RWPE2 (cell line): ENCODE measurements around the gene PGS1.

ENCODE experiments used
- ATAC-seq: fragments of 200-7000 bp; cut with Tn5 transposase; 3 replicates; pipeline ENCODE4 v1.9.1; 2021; ENCODE audit warnings: low read depth
- DNase-seq: peaks from one replicate; pipeline ENCODE4 v3.0.0-alpha.2; 2020; ENCODE audit warnings: low spot score
- H3K27ac ChIP-seq: fragments of 450-650 bp; 2 replicates; pipeline ENCODE4 v1.5.1; 2017; ENCODE audit warnings: mild to moderate bottlenecking; ENCODE audit not compliant: poor library complexity, severe bottlenecking
- H3K27me3 ChIP-seq: fragments of 250-450 bp; sonication (Bioruptor Pico); 2 replicates; pipeline ENCODE4 v1.5.1; 2021; ENCODE audit warnings: mild to moderate bottlenecking, moderate library complexity; ENCODE audit not compliant: insufficient read depth, poor library complexity, severe bottlenecking
- H3K36me3 ChIP-seq: fragments of 250-450 bp; sonication (Bioruptor Pico); 2 replicates; pipeline ENCODE4 v1.5.1; 2020; ENCODE audit warnings: low read depth, mild to moderate bottlenecking, moderate library complexity
- H3K4me1 ChIP-seq: fragments of 250-450 bp; sonication (Bioruptor Pico); 2 replicates; pipeline ENCODE4 v1.5.1; 2021; ENCODE audit warnings: mild to moderate bottlenecking, moderate library complexity; ENCODE audit not compliant: insufficient read depth, poor library complexity, severe bottlenecking
- H3K4me3 ChIP-seq: fragments of 250-450 bp; sonication (Bioruptor Pico); 2 replicates; pipeline ENCODE4 v1.5.1; 2021; ENCODE audit warnings: mild to moderate bottlenecking, moderate library complexity; ENCODE audit not compliant: severe bottlenecking
- H3K9me3 ChIP-seq: fragments of 250-450 bp; sonication (Bioruptor Pico); 2 replicates; pipeline ENCODE4 v1.5.1; 2021; ENCODE audit warnings: mild to moderate bottlenecking, moderate library complexity; ENCODE audit not compliant: severe bottlenecking
- CTCF ChIP-seq: fragments of 450-650 bp; IDR thresholded peaks from one replicate; pipeline ENCODE4 v1.5.1; 2017; ENCODE audit warnings: mild to moderate bottlenecking, moderate library complexity; ENCODE audit not compliant: poor library complexity, severe bottlenecking

PGS1 gene

GRCh38 chr17:78428836-78429617 is 50.6 kb downstream of the PGS1 start:
- H3K36me3 ChIP-seq: peaks cover 16% of the 10 kb centered on the region
- H3K27ac ChIP-seq: no peak overlapping the region
- H3K4me1 ChIP-seq: no peaks in the 10 kb centered on the region
- no peak for ATAC-seq
- TF ChIP-seq CTCF: no peak
- no peaks in the 10 kb centered on the region for H3K9me3 ChIP-seq
- H3K27me3 ChIP-seq: no peaks in the 10 kb centered on the region
- DNase-seq: peak; percentile 68
- no peak overlapping the region for H3K4me3 ChIP-seq

GRCh38 chr17:78429618-78429995 is 51.2 kb downstream of the PGS1 start:
- ATAC-seq: no peak
- H3K36me3 ChIP-seq: peaks cover 11% of the 10 kb centered on the region

GRCh38 chr17:78430892-78431691 is 52.6 kb downstream of the PGS1 start:
- no peak for ATAC-seq
- H3K4me3 ChIP-seq: no peak overlapping the region

More at GRCh38 chr17:78429618-78429995, 51.2 kb downstream of the PGS1 start:
- no peak for TF ChIP-seq CTCF
- Histone ChIP-seq H3K4me1 (no peaks in the 10 kb centered on the region), H3K4me3 (no peak overlapping the region), H3K27ac (no peak overlapping the region), H3K27me3 (no peaks in the 10 kb centered on the region), H3K9me3 (no peaks in the 10 kb centered on the region)
- no peak for DNase-seq

GRCh38 chr17:78431692-78431958 is 53.2 kb downstream of the PGS1 start:
- no peak for DNase-seq
- Histone ChIP-seq H3K4me3 (no peak overlapping the region), H3K27ac (no peak overlapping the region), H3K36me3 (no peaks in the 10 kb centered on the region), H3K4me1 (no peaks in the 10 kb centered on the region), H3K9me3 (no peaks in the 10 kb centered on the region), H3K27me3 (no peaks in the 10 kb centered on the region)
- no peak for ATAC-seq
- no peak for TF ChIP-seq CTCF

More at GRCh38 chr17:78430892-78431691, 52.6 kb downstream of the PGS1 start:
- DNase-seq: no peak
- no peaks in the 10 kb centered on the region for H3K4me1 ChIP-seq
- H3K36me3 ChIP-seq: peaks cover under 1% of the 10 kb centered on the region; the same call in 1 of the 2 replicates
- H3K27me3 ChIP-seq: no peaks in the 10 kb centered on the region
- no peak for TF ChIP-seq CTCF
- no peaks in the 10 kb centered on the region for H3K9me3 ChIP-seq
- H3K27ac ChIP-seq: no peak overlapping the region
